Neural progenitor cell (in vitro differentiated cells): ENCODE measurements around the gene TCF25. TPM values are rescaled to one million over a fixed set of nuclear protein-coding genes. Genes with fewer than 3 reads are reported as not detected.
A peak's percentile ranks its signal among the peaks of the same experiment; 100 is the strongest.

ENCODE experiments used
- DNase-seq: peaks from one replicate; pipeline ENCODE4 v3.0.0-alpha.2; 2016; ENCODE audit warnings: low spot score
- H2AFZ ChIP-seq: fragments of 200-600 bp; sonication (generic); replicated peaks from 2 replicates; pipeline ENCODE4 v1.6.1; 2016; ENCODE audit warnings: antibody characterized with exemption
- H3F3A ChIP-seq: fragments of 200-600 bp; sonication (generic); 2 replicates; pipeline ENCODE4 v1.6.1; 2016; ENCODE audit warnings: antibody characterized with exemption, low read depth
- H3K27ac ChIP-seq: fragments of 200-600 bp; sonication (generic); 2 replicates; pipeline ENCODE4 v1.5.1; 2016; ENCODE audit warnings: mild to moderate bottlenecking
- H3K27me3 ChIP-seq: fragments of 200-600 bp; sonication (generic); 2 replicates; pipeline ENCODE4 v1.6.1; 2016; ENCODE audit warnings: mild to moderate bottlenecking, moderate library complexity
- H3K36me3 ChIP-seq: fragments of 200-600 bp; sonication (generic); 2 replicates; pipeline ENCODE4 v1.5.1; 2016
- H3K4me1 ChIP-seq: fragments of 200-600 bp; sonication (generic); 2 replicates; pipeline ENCODE4 v1.6.1; 2016; ENCODE audit warnings: mixed run types
- H3K4me2 ChIP-seq: fragments of 200-600 bp; sonication (generic); 2 replicates; pipeline ENCODE4 v1.6.1; 2016
- H3K4me3 ChIP-seq: fragments of 200-600 bp; sonication (generic); 2 replicates; pipeline ENCODE4 v1.5.1; 2016
- H3K79me2 ChIP-seq: fragments of 200-600 bp; sonication (generic); 2 replicates; pipeline ENCODE4 v1.6.1; 2016; ENCODE audit warnings: low read depth
- H3K9ac ChIP-seq: fragments of 200-600 bp; sonication (generic); 2 replicates; pipeline ENCODE4 v1.6.1; 2016
- H3K9me3 ChIP-seq: fragments of 200-600 bp; sonication (generic); 2 replicates; pipeline ENCODE4 v1.5.1; 2016; ENCODE audit warnings: low read depth
- H4K20me1 ChIP-seq: fragments of 200-600 bp; sonication (generic); 2 replicates; pipeline ENCODE4 v1.6.1; 2016; ENCODE audit warnings: low read depth
- H3K27ac Mint-ChIP-seq: 3 replicates; pipeline ENCODE4 v1.8.0; 2021; ENCODE audit warnings: mixed read lengths
- H3K27me3 Mint-ChIP-seq: 2 replicates; pipeline ENCODE4 v1.8.0; 2022; ENCODE audit warnings: low read depth, mild to moderate bottlenecking, inconsistent platforms, moderate library complexity, mixed read lengths; ENCODE audit not compliant: insufficient read depth
- H3K36me3 Mint-ChIP-seq: 3 replicates; pipeline ENCODE4 v1.8.0; 2021; ENCODE audit warnings: mixed read lengths
- H3K4me1 Mint-ChIP-seq: 3 replicates; pipeline ENCODE4 v1.8.0; 2021; ENCODE audit warnings: mixed read lengths
- H3K4me3 Mint-ChIP-seq: 3 replicates; pipeline ENCODE4 v1.8.0; 2021; ENCODE audit warnings: mild to moderate bottlenecking, moderate library complexity, mixed read lengths
- H3K9me3 Mint-ChIP-seq: 3 replicates; pipeline ENCODE4 v1.8.0; 2020; ENCODE audit warnings: mixed read lengths
- CTCF ChIP-seq: fragments of 200-600 bp; sonication (generic); IDR thresholded peaks from 2 replicates; pipeline ENCODE4 v1.5.1; 2017; ENCODE audit warnings: antibody characterized with exemption, mild to moderate bottlenecking
- EZH2 ChIP-seq: fragments of 200-600 bp; sonication (generic); IDR thresholded peaks from 2 replicates; pipeline ENCODE4 v1.6.1; 2017; ENCODE audit warnings: antibody characterized with exemption, mild to moderate bottlenecking, moderate library complexity
- EZH2phosphoT487 ChIP-seq: fragments of 200-600 bp; sonication (generic); IDR thresholded peaks from 2 replicates; pipeline ENCODE4 v1.6.1; 2017; ENCODE audit warnings: antibody characterized with exemption
- total RNA-seq: library from RNA; depleted of rRNA; stranded (reverse); fragments of >200 nt; gene quantifications from 2 replicates; pipeline ENCODE4 v1.2.3, GENCODE V29; 2015; ENCODE audit warnings: low replicate concordance

TCF25 gene
- total RNA-seq, 1 donor from 2014 or later, result 95.6 TPM

GRCh38 chr16:89858973-89859614 is 14.3 kb upstream of the TCF25 start:
- Histone ChIP-seq H3K27ac (no peak overlapping the region), H3K4me2 (no peak overlapping the region), H3K4me3 (no peak overlapping the region), H3K4me1 (no peaks in the 10 kb centered on the region), H4K20me1 (peaks cover 4% of the 10 kb centered on the region), H3K9me3 (no peaks in the 10 kb centered on the region), H3K9ac (no peak overlapping the region), H2AFZ (no peak overlapping the region), H3F3A (no peaks in the 10 kb centered on the region), H3K79me2 (no peaks in the 10 kb centered on the region), H3K36me3 (no peaks in the 10 kb centered on the region), H3K27me3 (no peaks in the 10 kb centered on the region)
- no peaks in the 10 kb centered on the region for H3K9me3 Mint-ChIP-seq
- H3K36me3 Mint-ChIP-seq, result peaks cover 12% of the 10 kb centered on the region
- H3K27me3 Mint-ChIP-seq, result peaks cover 4% of the 10 kb centered on the region
- TF ChIP-seq EZH2 (no peak), CTCF (no peak), EZH2phosphoT487 (no peak)
- peaks cover 4% of the 10 kb centered on the region for H3K4me1 Mint-ChIP-seq
- no peak for DNase-seq
- no peak overlapping the region for H3K4me3 Mint-ChIP-seq
- H3K27ac Mint-ChIP-seq, result no peak overlapping the region

GRCh38 chr16:89859615-89860007 is 13.8 kb upstream of the TCF25 start:
- no peak for DNase-seq
- Histone ChIP-seq H3K36me3 (no peaks in the 10 kb centered on the region), H3K27ac (no peak overlapping the region), H4K20me1 (peaks cover 4% of the 10 kb centered on the region), H3K9ac (no peak overlapping the region), H3K4me3 (no peak overlapping the region), H3K4me1 (no peaks in the 10 kb centered on the region), H3K27me3 (no peaks in the 10 kb centered on the region), H3K4me2 (no peak overlapping the region), H2AFZ (no peak overlapping the region), H3K9me3 (no peaks in the 10 kb centered on the region), H3K79me2 (no peaks in the 10 kb centered on the region), H3F3A (no peaks in the 10 kb centered on the region)
- H3K27me3 Mint-ChIP-seq, result peaks cover 4% of the 10 kb centered on the region
- H3K4me3 Mint-ChIP-seq, result no peak overlapping the region
- no peak for TF ChIP-seq EZH2phosphoT487
- TF ChIP-seq EZH2, result no peak
- TF ChIP-seq CTCF, result no peak
- H3K36me3 Mint-ChIP-seq, result peaks cover 14% of the 10 kb centered on the region
- no peaks in the 10 kb centered on the region for H3K9me3 Mint-ChIP-seq
- H3K27ac Mint-ChIP-seq, result no peak overlapping the region
- peaks cover 6% of the 10 kb centered on the region for H3K4me1 Mint-ChIP-seq

- H3K27me3 Mint-ChIP-seq, result peaks cover 4% of the 10 kb centered on the region
- Histone ChIP-seq H3K4me3 (no peak overlapping the region), H3K27ac (no peak overlapping the region), H3K9ac (no peak overlapping the region), H3K4me1 (no peaks in the 10 kb centered on the region), H3K27me3 (no peaks in the 10 kb centered on the region), H3K36me3 (no peaks in the 10 kb centered on the region), H3K79me2 (no peaks in the 10 kb centered on the region), H3K4me2 (no peak overlapping the region), H4K20me1 (peaks cover 4% of the 10 kb centered on the region), H2AFZ (no peak overlapping the region), H3K9me3 (no peaks in the 10 kb centered on the region), H3F3A (no peaks in the 10 kb centered on the region)
- no peak overlapping the region for H3K27ac Mint-ChIP-seq
- no peaks in the 10 kb centered on the region for H3K9me3 Mint-ChIP-seq
- peaks cover 19% of the 10 kb centered on the region for H3K36me3 Mint-ChIP-seq
- peak; percentile 72 for DNase-seq
- TF ChIP-seq CTCF (peak; percentile 96), EZH2phosphoT487 (no peak)
- peaks cover 6% of the 10 kb centered on the region for H3K4me1 Mint-ChIP-seq
- H3K4me3 Mint-ChIP-seq, result no peak overlapping the region
These were observed 12.6 kb upstream of the TCF25 start for GRCh38 chr16:89860747-89861304.
